ENCODE measurements around the gene TSKS.

TSKS gene

DNA sequence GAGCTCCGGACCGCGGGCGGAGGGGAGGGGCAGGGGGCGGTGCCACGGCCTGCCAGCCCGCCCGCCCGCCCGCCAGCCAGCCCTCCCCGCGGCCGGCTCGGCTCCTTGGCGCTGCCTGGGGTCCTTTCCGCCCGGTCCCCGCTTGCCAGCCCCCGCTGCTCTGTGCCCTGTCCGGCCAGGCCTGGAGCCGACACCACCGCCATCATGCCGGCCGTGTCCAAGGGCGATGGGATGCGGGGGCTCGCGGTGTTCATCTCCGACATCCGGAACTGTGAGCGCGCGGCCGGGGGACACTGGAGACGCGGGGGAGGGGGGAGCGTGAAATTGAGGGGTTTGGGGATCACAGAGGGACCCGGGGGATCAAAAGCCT is 3.8 kb upstream of the TSKS start, which contains the start of gene AP2A1:
Gene AP2A1 (plus strand): TSS at position 72 of the 370 bp plus-strand sequence. CDS start 133 bp downstream, at position 205.
- H3K27ac Mint-ChIP-seq, result peak within 1 kb of the TSS; percentile 89
- no peak for ATAC-seq (ENCODE audit: low read depth)

DNA sequence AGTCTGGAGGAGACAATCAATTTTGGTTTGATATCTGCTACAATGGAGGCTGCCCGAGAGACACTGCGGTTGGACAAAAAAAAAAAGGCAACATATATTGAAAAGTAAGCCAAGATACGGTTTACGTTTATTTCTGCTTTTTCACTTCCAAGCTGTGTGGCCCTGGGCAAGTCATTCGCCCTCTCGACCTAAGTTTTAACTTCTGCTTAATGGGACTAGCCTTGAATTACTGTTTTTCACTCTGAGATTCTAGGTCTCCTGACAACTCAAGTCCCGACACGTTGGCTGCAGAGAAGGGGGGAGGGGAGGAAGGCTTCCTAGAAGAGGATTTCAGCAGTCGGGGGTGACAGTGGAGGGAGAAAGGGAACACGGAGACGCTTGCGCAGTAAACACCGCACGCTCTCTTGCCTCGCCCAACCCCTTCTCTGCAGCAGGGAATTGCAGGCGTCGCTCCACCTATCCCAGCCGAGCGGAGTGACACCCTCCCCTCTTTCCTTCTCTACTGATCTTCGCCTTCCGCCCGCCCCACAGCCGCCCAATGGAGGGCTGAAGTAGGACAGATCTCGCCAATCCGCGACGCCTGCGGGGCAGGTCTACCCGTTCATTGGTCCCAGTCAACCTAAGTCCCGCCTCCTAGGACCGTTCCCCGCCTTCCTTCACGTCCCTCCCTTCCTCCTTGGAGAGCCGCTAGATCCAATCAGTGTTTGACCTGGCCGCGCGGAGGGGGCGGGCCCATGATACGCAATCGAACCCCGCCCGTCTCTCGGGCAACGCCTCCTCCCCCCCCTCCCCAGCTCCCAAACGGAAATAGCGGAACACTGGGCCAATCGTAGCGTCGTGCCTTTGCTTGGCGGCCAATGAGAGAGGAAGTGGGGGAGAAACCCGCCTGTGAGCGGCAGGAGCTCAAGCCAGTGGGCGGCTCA is 3.2 kb upstream of the TSKS start:
- DNase-seq (ENCODE audit: low spot score in 2 of 2) (peak; percentile 86 to 98), ATAC-seq (ENCODE audit: low read depth) (peak; percentile 83)
- peak overlapping the region; percentile 93 for H3K4me3 Mint-ChIP-seq
- peaks cover 3% of the 10 kb centered on the region for H3K36me3 Mint-ChIP-seq
- peaks cover 15% of the 10 kb centered on the region for H3K4me1 Mint-ChIP-seq
- H3K9me3 Mint-ChIP-seq, result no peaks in the 10 kb centered on the region
- H3K27ac Mint-ChIP-seq, result peak overlapping the region; percentile 89
- H3K27me3 Mint-ChIP-seq, result no peaks in the 10 kb centered on the region

More for the DNA sequence above, 3.8 kb upstream of the TSKS start, which contains the start of gene AP2A1:
- Mint-ChIP-seq H3K36me3 (peaks cover 6% of the 10 kb centered on the region), H3K27me3 (no peaks in the 10 kb centered on the region), H3K4me1 (peaks cover 15% of the 10 kb centered on the region), H3K9me3 (no peaks in the 10 kb centered on the region), H3K4me3 (peak within 1 kb of the TSS; percentile 93)
- no peak for DNase-seq (ENCODE audit: low spot score in 2 of 2)

DNA sequence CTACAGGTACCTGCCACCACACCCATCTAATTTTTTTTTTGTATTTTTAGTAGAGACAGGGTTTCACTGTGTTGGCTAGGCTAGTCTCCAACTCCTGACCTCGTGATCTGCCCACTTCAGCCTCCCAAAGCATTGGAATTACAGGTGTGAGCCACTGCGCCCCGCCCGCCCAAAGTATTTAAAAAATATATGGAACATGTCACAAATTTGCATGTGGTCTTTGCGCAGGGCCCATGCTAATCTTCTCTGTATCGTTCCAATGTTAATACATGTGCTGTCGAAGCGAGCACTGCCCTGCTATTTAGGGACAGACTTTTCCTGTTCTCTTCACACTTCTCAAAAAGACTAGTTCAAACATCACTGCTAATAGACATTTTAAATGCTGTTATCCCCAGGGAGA is 1.2 kb upstream of the TSKS start:
- Mint-ChIP-seq H3K36me3 (peaks cover 3% of the 10 kb centered on the region), H3K27me3 (no peaks in the 10 kb centered on the region), H3K27ac (no peak overlapping the region), H3K9me3 (no peaks in the 10 kb centered on the region), H3K4me1 (peaks cover 14% of the 10 kb centered on the region), H3K4me3 (no peak overlapping the region)
- DNase-seq (ENCODE audit: low spot score in 2 of 2) (no peak), ATAC-seq (ENCODE audit: low read depth) (no peak)

DNA sequence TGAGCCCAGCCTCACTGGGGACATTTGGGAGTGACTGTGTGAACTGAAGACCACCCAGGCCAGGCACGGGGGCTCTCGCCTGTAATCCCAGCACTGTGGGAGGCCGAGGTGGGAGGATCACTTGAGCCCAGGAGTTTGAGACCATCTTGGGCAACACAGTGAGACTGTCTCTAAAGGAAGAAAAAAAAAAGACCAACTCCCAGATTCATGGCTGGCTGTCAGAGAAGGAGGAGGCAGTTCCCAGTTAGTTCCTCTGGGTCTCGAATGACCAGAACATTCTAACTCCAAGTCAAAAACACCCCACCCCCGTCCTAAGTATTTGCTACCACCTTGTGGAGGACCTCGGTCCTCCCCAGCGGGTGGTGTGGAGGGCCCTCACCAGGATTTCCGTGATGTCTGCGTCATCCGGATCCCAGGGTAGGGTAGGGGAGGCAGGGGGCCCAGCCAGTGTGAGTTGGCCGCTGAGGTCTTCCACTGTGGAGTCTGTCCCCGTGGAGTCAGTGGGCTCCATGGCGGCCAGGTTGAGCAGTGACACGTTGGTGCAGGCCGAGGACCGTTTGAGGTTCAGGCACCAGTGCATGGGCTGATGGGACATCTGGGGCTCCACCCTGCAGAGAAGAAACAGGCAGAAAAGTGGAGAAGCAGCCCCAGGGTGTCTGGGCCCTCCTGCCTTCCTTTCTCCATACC is 1.3 kb downstream of the TSKS start:
- Mint-ChIP-seq H3K27ac (no peak overlapping the region), H3K27me3 (peaks cover 3% of the 10 kb centered on the region), H3K36me3 (no peaks in the 10 kb centered on the region), H3K9me3 (no peaks in the 10 kb centered on the region), H3K4me3 (no peak overlapping the region), H3K4me1 (no peaks in the 10 kb centered on the region)
- no peak for DNase-seq (ENCODE audit: low spot score in 2 of 2)
- ATAC-seq (ENCODE audit: low read depth), result no peak

DNA sequence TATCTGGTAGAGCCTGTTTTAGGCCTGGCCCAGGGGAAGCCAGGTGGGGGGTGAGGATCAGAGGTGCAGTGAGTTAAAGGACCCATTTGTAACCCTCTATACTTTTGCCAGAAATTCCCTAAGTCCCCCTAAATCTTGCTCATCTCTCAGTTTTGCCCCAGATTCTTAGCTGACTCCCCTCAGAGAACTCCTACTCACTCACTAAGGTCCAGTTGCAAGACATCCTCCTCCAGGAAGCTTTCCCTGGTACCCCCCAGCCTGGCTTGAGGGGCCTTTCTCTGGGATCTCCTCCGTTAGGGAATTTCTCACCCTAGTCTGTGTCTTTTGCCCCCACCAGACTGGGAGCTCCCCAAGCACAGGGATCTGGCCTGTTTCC is 1.9 kb downstream of the TSKS start:
- no peaks in the 10 kb centered on the region for H3K9me3 Mint-ChIP-seq
- H3K36me3 Mint-ChIP-seq, result no peaks in the 10 kb centered on the region
- H3K27me3 Mint-ChIP-seq, result peaks cover 3% of the 10 kb centered on the region
- no peaks in the 10 kb centered on the region for H3K4me1 Mint-ChIP-seq
- ATAC-seq (ENCODE audit: low read depth), result no peak
- DNase-seq (ENCODE audit: low spot score in 2 of 2), result no peak
- no peak overlapping the region for H3K4me3 Mint-ChIP-seq
- no peak overlapping the region for H3K27ac Mint-ChIP-seq

DNA sequence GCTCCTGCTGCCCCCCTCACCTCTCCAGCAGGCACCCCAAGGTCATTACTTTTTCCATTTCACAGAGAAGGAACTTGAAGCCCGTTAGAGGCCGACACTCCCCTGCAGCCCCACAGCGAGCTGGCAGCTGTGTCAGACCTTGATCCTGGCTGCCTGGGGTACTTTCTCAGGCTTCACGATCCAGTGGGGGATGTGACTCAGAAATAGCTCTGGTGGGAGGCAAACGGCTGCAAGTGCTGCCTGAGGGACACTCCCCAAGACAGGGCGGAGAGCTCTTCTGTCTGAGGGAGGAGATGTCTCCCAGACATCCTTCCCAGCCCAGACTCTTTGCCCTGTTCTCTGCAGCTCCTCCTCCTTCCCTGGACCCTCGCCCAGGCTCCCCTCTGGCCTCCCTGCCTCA is 4.8 kb downstream of the TSKS start:
- Mint-ChIP-seq H3K4me1 (no peaks in the 10 kb centered on the region), H3K27ac (no peak overlapping the region), H3K36me3 (no peaks in the 10 kb centered on the region), H3K4me3 (no peak overlapping the region), H3K9me3 (peaks cover 1% of the 10 kb centered on the region), H3K27me3 (peaks cover 3% of the 10 kb centered on the region)
- ATAC-seq (ENCODE audit: low read depth), result no peak
- DNase-seq (ENCODE audit: low spot score in 2 of 2), result no peak

DNA sequence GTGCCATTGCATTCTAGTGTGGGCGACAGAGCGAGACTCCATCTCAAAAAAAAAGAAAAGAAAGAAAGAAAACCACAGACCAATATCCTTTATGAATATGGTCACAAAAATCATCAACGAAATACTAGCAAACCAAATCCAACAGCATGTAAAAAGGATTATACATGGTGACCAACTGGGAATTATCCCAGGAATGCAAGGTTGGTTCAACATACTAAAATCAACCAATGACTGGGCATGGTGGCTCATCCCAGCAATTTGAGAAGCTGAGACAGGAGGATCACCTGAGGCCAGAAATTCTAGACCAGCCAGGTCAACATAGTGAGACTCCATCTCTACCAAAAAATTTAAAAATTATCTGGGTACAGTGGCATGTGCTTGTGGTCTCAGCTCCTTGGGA is 7.2 kb downstream of the TSKS start:
- H3K27me3 Mint-ChIP-seq, result peaks cover 3% of the 10 kb centered on the region
- no peaks in the 10 kb centered on the region for H3K4me1 Mint-ChIP-seq
- no peak overlapping the region for H3K4me3 Mint-ChIP-seq
- H3K9me3 Mint-ChIP-seq, result peaks cover 1% of the 10 kb centered on the region
- no peak for ATAC-seq (ENCODE audit: low read depth)
- no peak for DNase-seq (ENCODE audit: low spot score in 2 of 2)
- H3K27ac Mint-ChIP-seq, result no peak overlapping the region
- H3K36me3 Mint-ChIP-seq, result no peaks in the 10 kb centered on the region

DNA sequence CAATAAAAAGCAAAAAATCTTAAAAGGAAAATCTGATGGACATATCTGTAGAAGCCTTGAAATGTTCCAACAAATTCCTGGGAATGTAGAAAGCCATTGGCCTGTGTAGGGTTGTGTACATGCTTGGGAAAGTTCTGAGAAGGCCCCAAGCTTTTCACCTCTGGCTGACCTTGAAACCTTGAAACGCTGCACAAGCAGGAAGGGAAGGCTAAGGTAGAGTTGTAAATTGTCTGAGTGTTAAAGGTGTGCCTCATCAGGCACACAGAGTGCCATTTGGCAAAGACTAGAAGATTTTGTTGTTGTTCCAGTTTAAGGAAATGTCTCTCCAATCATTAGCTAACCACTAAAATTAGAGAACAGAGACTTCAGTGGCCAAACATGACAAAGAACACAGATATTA is 10.4 kb downstream of the TSKS start:
- Mint-ChIP-seq H3K36me3 (no peaks in the 10 kb centered on the region), H3K27ac (no peak overlapping the region), H3K4me3 (no peak overlapping the region), H3K27me3 (peaks cover 2% of the 10 kb centered on the region), H3K9me3 (peaks cover 1% of the 10 kb centered on the region), H3K4me1 (no peaks in the 10 kb centered on the region)
- no peak for DNase-seq (ENCODE audit: low spot score in 2 of 2)
- no peak for ATAC-seq (ENCODE audit: low read depth)

DNA sequence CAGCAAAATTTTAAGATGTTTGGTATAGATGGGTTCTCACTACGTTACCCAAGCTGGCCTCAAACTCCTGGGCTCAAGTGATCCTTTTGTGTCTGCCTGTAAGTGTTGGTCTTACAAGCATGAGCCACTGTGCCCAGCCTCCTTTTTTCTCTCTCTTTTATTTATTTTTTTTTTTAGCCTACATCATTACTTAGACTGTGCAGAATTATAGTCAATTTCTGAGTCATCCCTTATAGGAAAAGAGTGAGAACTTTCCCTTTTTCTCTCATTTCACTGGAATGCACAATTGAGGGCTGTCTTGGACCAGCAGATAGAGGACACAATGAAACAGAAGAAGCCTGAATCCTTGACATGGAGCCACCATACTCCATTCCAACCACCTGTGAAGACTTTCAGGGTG is 13.3 kb downstream of the TSKS start:
- ATAC-seq (ENCODE audit: low read depth) (no peak), DNase-seq (ENCODE audit: low spot score in 2 of 2) (no peak)
- H3K4me1 Mint-ChIP-seq, result peaks cover 3% of the 10 kb centered on the region
- peaks cover 1% of the 10 kb centered on the region for H3K36me3 Mint-ChIP-seq
- no peak overlapping the region for H3K27ac Mint-ChIP-seq
- H3K9me3 Mint-ChIP-seq, result no peaks in the 10 kb centered on the region
- peaks cover 5% of the 10 kb centered on the region for H3K27me3 Mint-ChIP-seq
- H3K4me3 Mint-ChIP-seq, result no peak overlapping the region

DNA sequence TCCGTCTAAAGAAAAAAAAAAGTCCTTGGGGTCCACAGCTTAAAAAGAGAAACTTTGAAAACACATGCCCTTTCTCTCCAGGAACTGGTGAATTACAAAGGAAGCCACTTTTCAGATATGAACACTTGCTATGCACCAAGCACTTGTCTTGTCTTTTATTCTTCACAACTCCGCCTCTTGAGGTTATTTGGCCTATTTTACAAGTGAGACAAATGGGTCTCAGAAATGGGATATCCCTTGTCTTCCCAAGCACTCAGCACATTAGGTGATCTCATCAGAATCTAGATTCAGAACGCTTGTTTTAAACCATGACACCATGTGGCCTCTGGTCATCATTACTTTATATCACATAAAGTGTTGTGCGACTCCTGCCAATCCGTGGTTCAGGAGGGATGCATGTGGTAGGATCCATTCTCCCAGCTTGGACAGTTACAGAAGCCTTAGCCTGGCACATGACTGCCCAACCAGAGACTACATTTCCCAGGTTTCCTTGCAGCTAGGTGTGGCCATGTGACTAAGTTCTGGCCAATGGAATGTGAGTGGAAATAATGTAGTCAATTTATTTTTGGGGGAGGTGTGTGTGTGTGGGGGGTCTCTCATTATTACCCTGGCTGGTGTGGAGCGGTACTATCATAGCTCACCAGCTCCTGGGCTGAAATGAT is 13.9 kb downstream of the TSKS start:
- peak overlapping the region; percentile 37 for H3K27ac Mint-ChIP-seq
- no peak for DNase-seq (ENCODE audit: low spot score in 2 of 2)
- ATAC-seq (ENCODE audit: low read depth), result no peak

DNA sequence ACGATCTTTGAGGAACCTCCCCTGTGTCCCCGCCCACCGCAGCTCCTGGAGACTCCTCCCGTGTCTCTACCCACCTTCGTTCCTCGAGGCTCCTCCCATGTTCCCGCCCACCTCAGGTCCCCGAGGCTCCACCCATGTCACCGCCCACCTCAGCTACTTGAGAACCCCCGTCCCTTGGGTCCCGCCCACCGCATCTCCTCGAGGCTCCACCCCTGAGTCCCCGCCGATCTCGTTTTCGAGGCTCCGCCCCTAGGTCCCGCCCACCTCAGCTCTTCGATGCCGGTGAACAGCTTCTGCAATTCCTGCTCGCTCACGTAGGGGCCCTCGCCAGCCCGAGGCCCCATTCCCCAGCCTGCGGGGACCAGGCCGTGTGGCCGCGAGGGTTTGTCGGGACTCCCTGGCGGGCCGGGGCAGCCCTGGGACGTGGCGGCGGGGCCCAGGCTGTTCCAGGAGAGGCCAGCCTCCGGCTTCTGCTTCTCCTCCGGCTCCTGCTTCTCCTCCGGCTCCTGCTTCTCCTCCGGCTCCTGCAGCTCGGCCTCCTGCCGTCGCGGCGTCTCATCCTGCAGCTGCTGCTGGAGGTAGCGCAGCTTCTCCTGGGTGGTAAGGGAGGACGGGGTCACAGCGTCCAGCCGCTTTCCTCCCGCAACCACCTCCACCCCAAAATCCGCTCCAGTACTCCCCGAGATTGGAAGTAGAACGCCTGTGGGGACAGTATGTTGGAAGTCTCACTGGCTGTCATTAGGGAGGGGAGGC is 16.7 kb downstream of the TSKS start:
- peak; percentile 34 to 66 for DNase-seq (ENCODE audit: low spot score in 2 of 2)
- H3K4me3 Mint-ChIP-seq, result peak overlapping the region; percentile 14
- peak; percentile 87 for ATAC-seq (ENCODE audit: low read depth)
- H3K27me3 Mint-ChIP-seq, result peaks cover 5% of the 10 kb centered on the region
- peaks cover 1% of the 10 kb centered on the region for H3K36me3 Mint-ChIP-seq
- H3K4me1 Mint-ChIP-seq, result peaks cover 3% of the 10 kb centered on the region
- no peaks in the 10 kb centered on the region for H3K9me3 Mint-ChIP-seq
- H3K27ac Mint-ChIP-seq, result no peak overlapping the region

More for the DNA sequence above, 13.9 kb downstream of the TSKS start:
- Mint-ChIP-seq H3K27me3 (peaks cover 5% of the 10 kb centered on the region), H3K9me3 (no peaks in the 10 kb centered on the region), H3K4me3 (no peak overlapping the region), H3K36me3 (peaks cover 1% of the 10 kb centered on the region), H3K4me1 (peaks cover 3% of the 10 kb centered on the region)

DNA sequence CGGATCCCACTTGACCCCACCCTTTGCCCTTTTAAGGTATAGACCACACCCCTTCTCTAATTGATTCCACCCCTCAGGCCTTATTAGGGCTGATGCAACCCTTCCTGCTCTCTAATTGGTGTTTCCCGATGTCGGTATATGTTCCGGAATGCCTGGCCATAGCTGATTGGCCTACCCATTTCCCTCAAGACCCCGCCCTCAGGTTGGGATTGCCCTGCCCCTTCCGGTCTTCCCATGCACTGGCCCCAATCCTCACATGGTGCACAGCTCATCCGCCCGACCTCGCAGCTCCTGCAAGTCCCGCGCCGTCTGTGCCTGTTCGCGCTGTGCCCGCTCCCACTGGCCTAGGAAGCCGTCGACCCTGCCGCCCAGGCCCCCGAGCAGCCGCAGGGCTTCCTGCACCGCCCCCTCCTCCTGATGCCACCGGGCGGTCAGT is 18.1 kb downstream of the TSKS start:
- Mint-ChIP-seq H3K4me3 (no peak overlapping the region), H3K9me3 (no peaks in the 10 kb centered on the region), H3K36me3 (peaks cover 1% of the 10 kb centered on the region), H3K4me1 (peaks cover 3% of the 10 kb centered on the region), H3K27me3 (peaks cover 5% of the 10 kb centered on the region), H3K27ac (no peak overlapping the region)
- DNase-seq (ENCODE audit: low spot score in 2 of 2), result no peak
- ATAC-seq (ENCODE audit: low read depth), result no peak

DNA sequence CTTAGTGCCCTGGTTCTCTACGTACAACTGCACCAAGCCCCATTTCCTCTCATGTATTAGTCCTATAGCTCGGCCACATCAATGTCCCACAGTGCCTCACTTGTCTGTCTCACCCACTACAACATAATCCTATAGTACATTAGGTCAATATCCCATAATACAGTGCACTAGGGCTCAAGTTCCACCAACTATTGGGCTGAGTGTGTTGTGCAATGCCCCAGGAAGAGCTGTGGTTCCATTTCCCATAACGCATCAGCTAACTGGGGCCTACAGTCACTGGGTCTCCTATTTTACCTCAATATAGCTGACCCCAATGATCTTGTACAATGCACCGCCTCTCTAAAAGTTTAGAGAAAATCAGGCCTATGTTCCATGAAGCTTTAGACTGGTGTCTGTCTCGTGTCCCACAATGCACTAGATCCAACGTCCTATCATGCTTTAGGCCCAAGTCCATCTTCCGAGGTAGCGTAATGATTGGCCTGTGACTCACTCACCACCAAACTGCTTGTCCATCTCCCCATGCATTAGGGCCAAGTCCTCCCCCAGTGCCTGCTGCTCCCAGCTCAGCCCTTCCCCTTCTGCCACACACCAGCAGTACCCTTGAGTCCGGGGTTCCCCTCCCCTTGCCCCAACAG is 21.8 kb downstream of the TSKS start:
- Mint-ChIP-seq H3K36me3 (peaks cover 1% of the 10 kb centered on the region), H3K27ac (no peak overlapping the region), H3K9me3 (no peaks in the 10 kb centered on the region), H3K4me3 (no peak overlapping the region), H3K27me3 (no peaks in the 10 kb centered on the region), H3K4me1 (peaks cover 2% of the 10 kb centered on the region)
- DNase-seq (ENCODE audit: low spot score in 2 of 2), result no peak
- ATAC-seq (ENCODE audit: low read depth), result no peak

Data from memory B cell (primary cell).